HG03378 (cell line): ENCODE results near the gene UIMC1.
"Not testable (repeated sequence)": the region's sequence is repeated elsewhere in the genome, so short reads cannot be mapped to it uniquely, and the experiment has no call there.

ENCODE experiments used
- ATAC-seq: cut with Tn5 transposase; IDR thresholded peaks from one replicate; pipeline ENCODE4 v1.9.1; 2021; ENCODE audit warnings: mild to moderate bottlenecking, moderate library complexity; ENCODE audit not compliant: unreplicated experiment

The UIMC1 gene

DNA sequence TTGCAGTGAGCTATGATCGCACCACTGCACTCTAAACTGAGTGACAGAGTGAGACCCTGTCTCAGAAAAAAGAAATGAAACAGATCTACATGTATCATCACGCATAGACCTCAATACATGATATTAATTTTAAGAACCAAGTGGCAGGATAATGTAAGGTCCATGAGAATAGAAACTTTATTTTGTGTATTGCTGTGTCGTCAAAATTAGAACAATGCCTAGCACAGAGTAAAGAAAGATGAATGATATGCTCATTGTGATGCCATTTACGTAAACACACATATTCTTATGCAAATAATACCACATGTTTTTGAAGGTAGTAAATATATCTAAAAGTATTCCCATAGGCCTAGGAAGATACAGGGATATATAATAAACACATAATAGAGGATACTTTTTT is 3.6 kb upstream of the UIMC1 start:
- ATAC-seq: no peak

DNA sequence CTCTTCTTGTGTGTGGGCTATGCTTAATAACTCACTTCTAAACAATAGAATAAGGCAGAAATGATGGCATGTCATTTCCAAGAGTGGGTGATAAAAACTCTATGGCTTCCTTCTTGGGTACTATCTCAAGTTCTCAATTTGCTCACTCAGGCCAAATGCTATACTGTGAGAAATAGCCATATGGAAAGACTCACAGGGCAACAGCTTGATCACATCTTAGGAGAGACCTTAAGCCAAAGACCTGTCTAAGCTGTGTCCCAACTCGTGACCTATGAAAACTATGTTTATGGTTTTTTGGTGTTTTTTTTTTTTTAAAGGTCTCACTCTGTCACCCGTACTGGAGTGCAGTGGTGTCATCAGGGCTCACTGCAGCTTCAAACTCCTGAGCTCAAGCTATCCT is 2.1 kb upstream of the UIMC1 start:
- ATAC-seq: no peak

DNA sequence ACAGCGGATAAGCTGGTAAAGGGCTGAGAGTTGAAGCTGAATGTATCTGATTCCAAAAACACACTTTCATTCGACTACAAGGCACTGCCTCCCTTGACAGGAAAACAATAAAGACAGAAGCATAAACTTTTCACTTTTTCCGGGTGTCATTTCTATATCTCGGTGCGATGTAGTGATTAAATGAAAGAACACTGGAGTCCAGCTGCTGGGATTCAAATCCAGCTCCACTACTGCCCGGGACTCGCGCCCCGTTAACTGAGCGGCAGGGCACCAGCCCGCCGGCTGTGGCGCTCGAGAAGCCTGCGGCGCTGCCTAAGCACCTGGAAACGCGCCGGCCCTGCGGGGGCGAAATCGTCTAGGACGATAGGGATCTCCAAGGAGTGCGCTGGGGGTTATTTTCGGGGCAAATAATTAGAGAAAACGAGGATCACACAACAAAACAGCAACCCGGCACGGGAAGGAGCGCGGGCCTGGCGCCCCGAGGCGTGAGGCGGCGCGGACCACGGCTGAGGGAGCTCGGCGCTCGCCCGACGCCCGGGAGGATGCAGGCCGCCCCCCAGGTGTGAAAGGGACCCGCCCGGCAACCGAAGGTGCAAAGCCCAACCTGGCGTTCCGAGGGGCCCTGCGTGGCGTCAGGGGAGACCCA is 837 bp downstream of the UIMC1 start:
- peak; percentile 37 for ATAC-seq

DNA sequence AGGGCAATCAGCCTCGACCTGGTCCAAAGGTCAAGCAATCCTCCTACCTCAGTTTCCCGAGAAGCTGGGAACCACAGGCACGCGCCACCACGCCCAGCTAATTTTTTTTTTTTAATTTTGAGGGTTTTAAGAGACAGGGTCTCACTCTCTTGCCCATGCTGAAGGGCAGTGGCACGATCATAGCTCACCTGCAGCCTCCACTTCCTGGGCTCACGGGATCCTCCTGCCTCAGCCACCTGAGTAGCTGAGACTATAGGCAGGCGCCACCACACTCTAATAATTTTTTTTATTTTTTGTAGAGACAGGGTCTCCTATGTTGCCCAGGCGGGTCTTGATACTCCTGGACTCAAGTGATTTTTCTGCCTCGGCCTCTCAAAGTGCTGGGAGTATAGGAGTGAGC is 1.6 kb downstream of the UIMC1 start:
- no peak for ATAC-seq

DNA sequence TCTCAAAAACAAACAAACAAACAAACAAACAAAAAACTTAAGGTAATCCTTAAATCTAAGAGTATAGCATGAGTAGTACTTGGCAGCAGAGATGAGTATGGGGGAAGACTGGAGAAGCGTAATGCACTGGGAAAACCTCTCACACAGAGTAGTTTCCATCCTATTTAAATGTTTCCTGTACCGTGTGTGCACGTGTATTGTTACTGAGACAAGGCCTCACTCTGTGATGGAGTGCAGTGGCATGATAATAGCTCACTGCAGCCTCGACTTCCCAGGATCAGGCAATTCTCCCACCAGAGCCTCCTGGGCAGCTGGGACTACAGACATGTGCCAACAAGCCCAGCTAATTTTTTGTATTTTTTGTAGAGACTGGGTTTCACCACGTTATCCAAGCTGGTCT is 2.9 kb downstream of the UIMC1 start:
- no peak for ATAC-seq

- not testable (repeated sequence) for ATAC-seq
Measured at GRCh38 chr5:176999526-176999925, 7.1 kb downstream of the UIMC1 start.

- ATAC-seq: no peak
Measured at GRCh38 chr5:176998828-176999227, 7.8 kb downstream of the UIMC1 start.

- ATAC-seq: no peak
Measured at GRCh38 chr5:176996780-176997179, 9.8 kb downstream of the UIMC1 start.

GRCh38 chr5:176995896-176996767 is 10.4 kb downstream of the UIMC1 start:
- peak; percentile 62 for ATAC-seq

DNA sequence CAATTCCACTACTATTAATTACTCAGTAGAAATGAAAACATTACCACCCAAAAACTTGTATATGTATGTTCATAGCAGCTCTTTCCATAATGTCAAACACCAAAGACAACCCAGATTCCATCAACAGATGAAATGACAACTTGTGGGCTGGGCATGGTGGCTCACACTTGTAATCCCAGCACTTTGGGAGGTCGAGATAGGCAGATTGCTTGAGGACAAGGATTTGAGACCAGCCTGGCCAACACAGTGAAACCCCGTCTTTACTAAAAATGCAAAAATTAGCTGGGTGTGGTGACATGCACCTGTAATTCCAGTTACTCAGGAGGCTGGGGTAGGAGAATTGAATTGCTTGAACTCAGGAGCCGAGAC is 11.5 kb downstream of the UIMC1 start:
- ATAC-seq: no peak

DNA sequence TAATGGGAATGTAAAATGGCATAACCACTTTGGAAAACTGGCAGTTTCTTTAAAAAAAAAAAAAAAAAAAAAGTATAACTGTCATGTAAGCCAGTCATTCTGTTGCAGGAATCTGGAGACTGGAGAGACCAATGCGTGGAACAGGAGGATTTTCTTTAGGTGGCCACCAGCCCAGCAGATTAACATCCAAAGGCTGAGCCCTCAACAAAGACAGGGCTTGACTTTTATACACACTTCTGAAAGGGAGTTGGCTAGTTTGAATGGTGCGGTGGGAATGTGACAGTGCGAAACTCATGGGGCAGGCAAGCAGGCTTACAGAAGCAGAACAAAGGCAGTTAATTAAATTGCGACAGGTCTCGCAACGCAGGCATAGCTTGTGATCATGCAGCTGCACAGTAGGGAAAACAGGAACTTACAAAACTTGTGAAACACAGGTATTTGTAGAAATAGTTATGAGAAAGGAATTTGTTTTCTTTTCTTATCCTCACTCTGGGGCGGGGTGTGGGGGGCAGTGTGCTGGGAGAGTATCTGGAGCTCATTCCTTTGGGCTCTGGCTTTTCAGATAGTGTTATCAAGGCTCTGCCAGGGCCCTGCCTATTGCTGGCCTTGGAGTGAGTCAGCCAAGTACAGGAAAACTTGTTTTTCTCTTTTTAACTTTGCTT is 12.0 kb downstream of the UIMC1 start:
- ATAC-seq: peak; percentile 45

- not testable (repeated sequence) for ATAC-seq
Measured at GRCh38 chr5:176993081-176993480, 13.5 kb downstream of the UIMC1 start.

GRCh38 chr5:176987583-176987982 is 19.0 kb downstream of the UIMC1 start:
- no peak for ATAC-seq

- ATAC-seq: no peak
Measured at GRCh38 chr5:176986280-176986679, 20.3 kb downstream of the UIMC1 start.

DNA sequence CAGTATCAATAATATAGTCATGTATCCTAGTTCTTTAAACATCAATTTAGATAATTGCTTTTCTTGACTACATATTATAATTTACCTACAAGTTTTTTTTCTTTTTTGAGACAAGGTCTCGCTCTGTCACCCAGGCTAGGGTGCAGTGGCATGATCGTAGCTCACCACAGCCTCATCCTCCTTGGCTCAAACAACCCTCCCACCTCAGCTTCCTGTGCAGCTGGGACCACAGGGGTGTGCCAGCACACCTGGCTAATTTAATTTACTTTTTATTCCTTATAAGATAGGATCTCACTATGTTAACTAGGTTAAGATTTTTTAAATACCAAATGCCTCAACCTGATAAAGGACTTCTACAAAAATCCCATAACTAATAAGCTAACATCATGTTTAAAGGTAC is 21.1 kb downstream of the UIMC1 start:
- ATAC-seq: no peak

DNA sequence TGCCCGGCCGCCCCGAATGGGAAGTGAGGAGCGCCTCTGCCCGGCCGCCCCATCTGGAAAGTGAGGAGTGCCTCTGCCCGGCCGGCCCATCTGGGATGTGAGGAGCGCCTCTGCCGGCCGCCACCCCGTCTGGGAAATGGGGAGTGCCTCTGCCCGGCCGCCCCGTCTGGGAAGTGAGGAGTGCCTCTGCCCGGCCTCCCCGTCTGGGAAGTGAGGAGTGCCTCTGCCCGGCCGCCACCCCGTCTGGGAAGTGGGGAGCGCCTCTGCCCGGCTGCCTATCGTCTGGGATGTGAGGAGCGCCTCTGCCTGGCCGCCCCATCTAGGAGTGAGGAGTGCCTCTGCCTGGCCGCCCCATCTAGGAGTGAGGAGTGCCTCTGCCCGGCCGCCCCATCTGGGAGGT is 22.4 kb downstream of the UIMC1 start:
- not testable (repeated sequence) for ATAC-seq

DNA sequence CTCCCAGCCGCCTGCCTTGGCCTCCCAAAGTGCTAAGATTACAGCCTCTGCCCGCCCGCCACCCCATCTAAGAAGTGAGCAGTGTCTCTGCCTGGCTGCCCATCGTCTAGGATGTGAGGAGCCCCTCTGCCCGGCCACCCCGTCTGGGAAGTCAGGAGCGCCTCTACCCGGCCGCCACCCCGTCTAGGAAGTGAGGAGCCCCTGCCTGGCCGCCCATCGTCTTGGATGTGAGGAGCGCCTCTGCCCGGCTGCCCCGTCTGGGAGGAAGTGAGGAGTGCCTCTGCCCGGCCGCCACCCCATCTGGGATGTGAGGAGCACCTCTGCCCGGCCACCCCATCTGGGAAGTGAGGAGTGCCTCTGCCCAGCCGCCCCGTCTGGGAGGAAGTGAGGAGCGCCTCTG is 23.0 kb downstream of the UIMC1 start:
- ATAC-seq: not testable (repeated sequence)

GRCh38 chr5:176983112-176983511 is 23.5 kb downstream of the UIMC1 start:
- ATAC-seq: not testable (repeated sequence)

DNA sequence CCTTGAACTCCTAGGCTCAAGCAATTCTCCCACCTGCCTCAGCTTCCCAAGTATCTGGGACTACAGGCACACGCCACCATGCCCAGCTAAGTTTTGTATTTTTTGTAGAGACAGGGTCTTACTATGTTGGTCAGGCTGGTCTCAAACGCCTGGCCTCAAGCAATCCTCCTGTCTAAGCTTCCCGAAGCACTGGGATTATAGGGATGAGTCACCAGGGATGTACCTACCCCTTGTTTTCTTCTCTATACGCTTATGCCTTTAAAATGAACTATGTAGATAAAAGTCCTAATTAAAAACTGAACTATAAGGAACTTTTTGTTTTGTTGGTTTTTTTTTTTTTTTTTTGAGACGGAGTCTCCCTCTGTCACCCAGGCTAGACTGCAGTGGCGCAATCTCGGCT is 25.8 kb downstream of the UIMC1 start:
- ATAC-seq: no peak

GRCh38 chr5:176979669-176980068 is 26.9 kb downstream of the UIMC1 start:
- ATAC-seq: no peak

GRCh38 chr5:176965633-176966032 is 40.9 kb downstream of the UIMC1 start:
- no peak for ATAC-seq

DNA sequence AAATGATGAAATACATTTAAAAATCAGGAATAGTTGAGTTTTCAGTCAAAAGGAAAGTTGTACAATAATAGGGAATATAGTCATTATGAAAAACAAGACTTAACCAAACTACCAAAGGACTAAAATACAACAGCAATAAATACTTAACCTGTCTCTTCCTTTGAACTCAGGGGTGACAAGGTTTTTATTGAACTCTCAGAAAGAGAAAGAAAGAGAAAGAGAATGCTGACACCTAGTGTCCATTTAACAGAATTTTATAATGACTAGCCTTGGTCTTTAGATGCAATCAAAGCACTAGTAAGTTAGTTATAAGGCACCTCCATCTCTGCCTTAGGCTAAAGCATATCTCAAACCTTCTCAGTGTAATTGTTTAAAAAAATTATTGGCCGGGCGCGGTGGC is 47.5 kb downstream of the UIMC1 start:
- ATAC-seq: no peak
